LoVo (cell line): ENCODE data around the gene FKBP5.
"Not testable (repeated sequence)": the region's sequence is repeated elsewhere in the genome, so short reads cannot be mapped to it uniquely, and the experiment has no call there.

Source experiments
- DNase-seq: peaks from one replicate; pipeline ENCODE4 v3.0.0-alpha.2; 2016; ENCODE audit warnings: low spot score

The FKBP5 gene

DNA sequence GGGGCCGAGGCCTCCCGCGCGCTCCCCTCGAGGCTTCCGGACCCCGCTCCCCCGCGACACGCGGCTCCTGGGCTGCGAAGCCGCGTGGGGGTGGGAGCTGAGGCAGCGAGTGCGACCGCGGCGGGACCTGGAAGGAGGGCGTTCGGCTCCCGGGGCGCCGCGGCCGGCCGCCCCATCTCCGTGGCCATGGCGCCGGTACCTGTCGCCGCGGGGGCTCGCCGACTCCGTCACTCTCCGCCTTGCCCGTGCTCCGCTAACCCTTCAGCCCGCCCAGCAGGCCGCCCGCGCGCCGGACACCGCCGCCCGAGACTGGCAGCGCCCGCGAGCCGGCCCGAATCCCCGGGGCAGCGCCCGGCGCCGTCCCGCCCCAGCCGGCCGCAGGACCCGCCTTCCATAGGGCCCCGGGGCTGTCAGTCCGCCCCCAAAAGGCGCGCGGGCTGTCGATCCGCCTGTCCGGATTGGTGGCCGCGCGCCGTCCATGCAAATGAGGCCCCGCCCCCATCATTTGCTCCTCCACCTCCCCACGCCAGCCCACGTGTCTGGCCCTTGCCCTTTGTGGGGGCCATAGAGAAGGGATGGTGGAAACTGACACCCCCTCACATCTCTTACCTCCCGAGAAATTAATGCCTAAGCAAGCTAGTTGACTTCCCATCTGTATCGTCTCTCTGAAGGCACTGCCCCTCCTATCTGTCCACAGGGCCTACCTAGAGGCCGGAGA, at the start of gene FKBP5:
Gene FKBP5 (minus strand): TSS at position 311 of the 718 bp plus-strand sequence. CDS start 46,091 bp downstream, outside the sequence.
- DNase-seq, result peak; percentile 88

DNA sequence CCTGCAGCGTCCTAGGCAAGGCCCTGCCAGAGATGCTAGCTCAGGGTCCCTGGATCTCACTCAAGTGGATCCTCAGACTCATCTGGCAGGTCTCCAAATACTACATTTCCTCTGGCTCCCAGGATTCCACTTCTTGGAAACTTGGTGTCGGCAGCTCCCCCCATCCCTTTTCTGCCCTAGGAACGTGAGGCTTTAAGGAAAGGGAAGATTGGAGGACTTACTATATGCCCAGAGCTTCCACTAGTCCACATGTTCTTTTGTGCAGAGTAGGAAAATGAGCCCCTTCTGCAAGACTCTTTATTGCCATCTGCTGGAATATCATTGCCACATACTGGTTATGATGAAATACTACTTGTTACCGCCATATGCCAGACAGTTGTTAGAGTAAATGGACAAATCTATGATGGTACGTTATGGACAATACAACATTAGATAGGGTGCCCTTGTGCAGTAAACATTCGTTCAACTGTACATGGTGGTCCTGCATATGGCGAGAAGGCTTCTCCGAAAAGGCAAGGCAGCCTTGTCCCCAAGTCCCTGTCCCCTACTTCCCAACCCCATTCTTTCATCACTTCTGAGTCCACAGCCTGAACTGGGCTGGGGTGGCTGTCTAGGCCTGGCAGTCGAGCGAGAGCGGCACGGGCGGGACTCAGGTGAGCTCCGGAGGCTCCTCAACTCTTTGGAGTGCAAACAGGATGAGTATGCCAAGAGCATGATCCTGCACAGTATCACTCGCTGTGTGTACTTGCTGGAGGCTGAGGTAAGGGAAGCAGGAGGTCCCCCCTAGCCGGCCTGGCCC, 48.9 kb upstream of the FKBP5 start:
- DNase-seq, result peak; percentile 67

DNA sequence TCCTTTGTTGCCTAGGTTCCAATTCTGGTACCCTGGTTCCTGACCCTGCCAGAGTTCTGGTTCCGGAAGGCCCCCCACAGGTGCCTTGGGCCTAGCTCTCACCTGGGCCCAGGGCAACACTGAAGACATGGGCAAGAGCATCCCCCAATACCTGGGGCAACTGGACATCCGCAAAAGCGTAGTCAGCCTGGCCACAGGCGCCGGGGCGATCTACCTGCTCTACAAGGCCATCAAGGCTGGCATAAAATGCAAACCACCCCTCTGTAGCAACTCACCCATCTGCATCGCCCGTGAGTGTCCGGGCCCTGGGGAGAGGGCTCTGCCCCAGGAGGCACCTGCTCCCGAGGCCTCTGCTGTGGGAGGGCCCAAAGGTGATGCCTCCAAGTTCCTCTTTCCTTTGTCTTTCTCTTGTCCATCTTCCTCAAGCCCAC, 48.3 kb upstream of the FKBP5 start, which contains the start of gene ARMC12:
Gene ARMC12 (plus strand): TSS at position 51 of the 431 bp plus-strand sequence. CDS start 77 bp downstream, at position 128.
- no peak for DNase-seq

DNA sequence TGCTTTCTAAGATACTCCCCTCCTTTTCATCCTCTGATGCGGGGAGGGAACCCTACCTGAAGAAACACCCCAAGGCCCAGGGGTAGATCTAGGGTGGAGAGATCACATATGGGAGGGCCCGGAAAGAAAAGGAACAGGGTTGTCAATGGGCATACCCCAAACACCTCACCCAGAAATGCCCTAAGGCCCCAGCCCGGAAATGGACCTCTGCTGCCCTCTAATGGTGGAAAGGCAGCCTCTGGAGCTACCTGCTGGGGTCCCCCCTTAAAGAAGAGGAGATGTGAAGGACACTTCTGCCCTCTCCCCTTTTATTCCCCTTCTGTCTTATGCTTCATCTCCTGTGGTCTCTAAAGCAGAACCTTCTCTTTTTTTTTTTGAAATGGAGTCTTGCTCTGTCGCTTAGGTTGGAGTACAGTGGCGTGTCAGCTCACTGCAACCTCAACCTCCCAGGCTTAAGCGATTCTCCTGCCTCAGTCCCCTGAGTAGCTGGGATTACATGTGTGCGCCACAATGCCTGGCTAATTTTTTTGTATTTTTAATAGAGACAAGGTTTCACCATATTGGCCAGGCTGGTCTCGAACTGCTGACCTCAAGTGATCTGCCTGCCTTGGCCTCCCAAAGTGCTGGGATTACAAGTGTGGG, 47.7 kb upstream of the FKBP5 start:
- peak; percentile 49 for DNase-seq

DNA sequence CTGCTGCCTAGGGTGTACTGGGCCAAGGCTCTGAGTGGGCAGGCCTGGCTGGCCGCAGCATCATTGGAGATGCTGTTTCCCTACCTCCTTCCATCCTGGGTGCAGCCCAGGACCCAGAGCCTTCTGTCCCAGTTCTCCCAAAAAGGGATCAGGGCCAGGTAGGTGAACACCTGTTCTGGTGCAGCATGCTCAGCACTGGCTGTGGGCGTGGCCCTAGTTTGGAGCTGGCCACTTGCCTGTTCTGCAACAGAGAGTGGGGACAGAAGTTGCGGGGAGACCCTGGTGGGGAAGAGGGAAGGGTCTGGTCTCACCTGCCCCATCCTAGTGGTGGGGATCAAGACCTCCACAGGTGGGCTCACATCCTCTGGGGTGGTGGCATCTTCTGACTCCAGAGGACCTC, 46.7 kb upstream of the FKBP5 start:
- DNase-seq, result no peak

DNA sequence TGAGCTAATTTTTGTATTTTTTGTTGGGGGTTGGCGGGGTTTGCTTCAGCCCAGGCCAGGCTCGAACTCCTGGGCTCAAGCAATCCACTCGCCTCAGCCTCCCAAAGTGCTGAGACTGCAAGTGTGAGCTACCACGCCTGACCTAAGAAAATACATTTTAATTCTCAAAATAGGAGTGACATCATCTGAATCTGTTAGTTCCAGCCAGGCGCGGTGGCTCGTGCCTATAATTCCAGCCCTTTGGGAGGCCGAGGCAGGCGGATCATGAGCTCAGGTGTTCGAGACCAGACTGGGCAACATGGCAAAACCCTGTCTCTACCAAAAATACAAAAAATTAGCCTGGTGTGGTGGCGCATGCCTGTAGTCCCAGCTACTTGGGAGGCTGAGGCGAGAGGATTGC, 45.6 kb upstream of the FKBP5 start:
- not testable (repeated sequence) for DNase-seq

DNA sequence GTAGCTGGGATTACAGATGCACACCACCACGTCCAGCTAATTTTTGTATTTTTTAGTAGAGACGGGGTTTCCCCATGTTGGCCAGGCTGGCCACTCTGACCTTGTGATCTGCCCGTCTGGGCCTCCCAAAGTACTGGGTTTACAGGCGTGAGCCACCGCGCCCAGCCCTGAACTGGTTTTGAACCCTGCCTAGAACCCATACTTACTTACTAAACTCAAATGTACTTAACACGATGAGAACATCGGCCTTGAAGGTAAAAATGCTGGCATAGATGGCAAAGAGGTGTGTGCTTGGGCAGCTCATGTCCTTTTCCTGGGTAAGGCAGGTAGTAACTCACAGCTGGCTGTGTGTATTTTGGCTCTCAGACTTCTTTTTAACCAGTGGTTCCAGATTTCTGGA, 44.9 kb upstream of the FKBP5 start:
- no peak for DNase-seq

DNA sequence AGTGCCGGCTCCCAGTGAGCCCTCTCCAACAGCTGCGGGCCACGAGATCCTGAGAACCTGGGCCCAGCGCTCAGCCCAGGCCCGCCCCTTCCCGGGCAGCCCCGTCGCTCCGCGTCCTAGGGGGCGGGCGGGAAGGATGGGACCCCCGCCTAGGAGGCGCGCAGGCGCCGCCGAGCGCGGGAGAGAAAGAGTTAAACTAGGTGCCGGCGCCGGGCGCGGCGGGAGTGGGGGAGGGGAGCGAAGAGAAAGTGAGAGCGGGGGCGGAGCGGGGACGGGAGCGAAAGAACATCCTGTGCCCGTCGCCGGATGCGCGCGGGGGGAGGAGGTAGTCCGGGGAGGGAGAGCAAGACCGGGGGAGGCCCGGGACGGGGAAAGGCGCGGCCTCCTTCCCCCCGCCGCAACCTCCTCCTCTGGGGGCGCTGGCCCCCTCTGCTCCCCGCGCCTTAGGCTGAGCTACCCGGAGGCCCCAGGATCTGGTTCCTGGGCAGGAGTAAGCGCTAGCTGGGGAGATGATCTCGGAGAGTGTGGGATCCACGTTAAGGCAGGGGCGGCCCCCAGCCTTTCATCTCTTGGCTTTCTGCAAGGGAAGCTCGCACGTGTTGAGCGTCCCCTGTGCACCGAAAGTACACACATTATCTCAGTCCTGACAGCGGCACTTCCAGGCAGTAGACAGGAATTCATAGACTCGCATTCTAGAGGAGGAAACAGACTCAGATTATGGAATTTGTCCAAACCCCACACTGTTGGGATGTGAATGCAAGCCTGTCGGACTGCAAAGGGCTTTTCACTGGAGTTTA, 43.2 kb upstream of the FKBP5 start:
- peak; percentile 62 for DNase-seq

DNA sequence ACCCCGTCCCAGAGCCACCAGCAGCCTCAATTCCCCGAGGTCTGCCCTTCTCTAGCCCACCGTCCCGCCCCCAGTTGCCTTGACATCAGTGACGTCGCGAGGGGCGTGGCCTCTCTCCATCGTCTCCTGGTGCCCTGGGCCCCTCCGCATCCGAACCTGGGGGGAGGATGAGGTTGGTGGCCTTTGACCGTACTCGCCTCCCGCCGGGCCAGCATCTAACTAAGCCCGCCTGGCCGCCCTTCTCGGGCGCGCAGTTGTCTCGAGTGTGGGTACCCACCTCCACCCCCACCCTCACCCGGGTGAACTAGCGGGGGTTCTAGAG, 42.7 kb upstream of the FKBP5 start:
- peak; percentile 28 for DNase-seq

DNA sequence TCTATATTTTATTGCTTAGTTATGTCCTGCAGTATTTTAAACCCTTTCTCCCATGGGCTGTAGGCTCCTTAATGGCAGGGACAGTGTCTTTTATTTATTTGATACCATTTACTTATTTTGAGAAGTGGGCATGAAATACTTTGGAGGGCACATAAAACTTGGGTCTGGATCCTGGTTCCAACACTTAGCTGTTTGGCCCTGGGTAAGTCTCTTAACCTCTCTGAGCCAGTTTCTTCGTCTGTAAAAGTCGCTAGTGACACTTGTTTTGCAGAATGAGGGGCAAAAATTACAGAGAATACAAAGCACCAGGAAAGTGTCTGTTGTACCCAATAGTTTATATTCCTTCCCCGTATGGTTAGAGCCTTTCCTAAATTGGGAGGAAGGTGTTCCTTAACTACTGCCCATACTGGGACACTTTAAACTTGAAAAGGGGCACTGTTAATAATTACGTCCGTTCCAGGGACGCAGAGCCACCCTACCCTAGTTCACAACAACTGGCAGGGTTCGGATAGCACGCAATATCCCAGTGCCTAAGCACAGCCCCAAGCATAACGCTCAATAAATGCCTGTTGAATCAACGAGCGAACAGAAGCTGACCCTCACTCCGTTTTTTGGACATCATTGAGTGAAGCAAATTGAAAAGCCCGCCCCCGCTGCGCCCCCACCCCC, 42.2 kb upstream of the FKBP5 start:
- DNase-seq, result no peak

DNA sequence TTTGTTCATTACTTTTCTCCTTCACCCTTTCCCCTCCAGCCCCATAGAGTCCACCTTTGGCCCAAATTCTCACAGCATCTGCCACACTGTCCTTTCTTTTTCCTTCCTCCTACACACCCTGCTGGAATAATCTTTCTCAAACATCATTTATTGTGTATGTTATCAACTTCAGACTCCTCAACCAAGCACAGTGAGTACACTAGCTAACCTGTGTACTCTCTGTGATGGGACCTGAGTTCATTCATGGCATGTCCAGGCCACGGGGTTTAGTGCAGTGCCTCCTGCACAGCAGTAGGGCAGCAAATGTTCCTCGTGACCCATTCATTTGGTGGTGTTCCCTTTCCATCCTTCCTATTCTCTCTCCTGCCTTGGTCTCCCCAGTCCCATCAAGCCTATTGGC, 41.0 kb upstream of the FKBP5 start:
- no peak for DNase-seq

DNA sequence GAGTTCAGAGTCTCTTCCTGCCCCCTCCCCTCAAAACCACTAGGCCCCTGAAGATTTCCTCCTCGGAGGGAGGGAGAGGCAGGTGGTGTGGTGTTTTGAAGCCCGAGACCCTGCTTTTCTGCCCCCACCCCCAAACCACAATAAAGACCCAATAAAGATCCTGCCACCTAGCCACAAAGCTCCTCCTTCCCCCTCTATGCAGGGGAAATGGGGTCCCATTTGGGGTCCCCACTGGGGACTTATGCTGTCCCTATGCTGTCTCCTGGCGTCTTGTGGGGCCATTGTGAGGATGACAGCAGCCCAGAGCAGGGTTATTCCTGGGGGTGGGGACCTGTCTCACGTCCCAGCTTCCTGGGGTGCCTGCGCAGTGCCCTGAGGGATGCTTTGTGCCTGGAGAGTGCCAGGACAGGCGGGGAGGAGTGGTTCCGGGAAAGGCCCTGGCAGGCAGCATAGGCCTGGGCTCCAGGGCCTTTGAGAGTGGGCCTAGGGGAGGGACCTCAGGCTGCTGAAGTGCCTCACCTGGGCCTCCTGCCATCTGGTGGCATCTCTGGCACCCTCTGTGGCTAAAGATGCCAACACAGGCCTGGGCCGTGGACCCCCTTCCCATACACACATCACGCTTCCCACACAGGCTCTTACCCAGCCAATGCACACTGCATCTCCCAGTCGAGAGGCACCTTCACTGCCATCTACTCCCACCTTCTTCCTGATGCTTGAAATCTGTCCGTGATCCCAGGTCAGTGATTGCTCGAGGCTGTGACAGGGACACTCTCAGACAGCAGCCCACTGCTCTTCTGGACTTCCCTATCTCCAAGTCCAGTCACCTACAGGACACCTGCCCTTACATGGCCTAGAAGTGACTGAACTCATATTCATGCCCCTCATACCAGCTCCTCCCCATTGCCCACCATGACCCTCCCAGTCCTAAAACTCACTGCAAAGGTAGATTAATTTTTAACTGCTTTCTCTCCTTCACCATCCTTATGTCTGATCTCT, 40.3 kb upstream of the FKBP5 start:
- no peak for DNase-seq

DNA sequence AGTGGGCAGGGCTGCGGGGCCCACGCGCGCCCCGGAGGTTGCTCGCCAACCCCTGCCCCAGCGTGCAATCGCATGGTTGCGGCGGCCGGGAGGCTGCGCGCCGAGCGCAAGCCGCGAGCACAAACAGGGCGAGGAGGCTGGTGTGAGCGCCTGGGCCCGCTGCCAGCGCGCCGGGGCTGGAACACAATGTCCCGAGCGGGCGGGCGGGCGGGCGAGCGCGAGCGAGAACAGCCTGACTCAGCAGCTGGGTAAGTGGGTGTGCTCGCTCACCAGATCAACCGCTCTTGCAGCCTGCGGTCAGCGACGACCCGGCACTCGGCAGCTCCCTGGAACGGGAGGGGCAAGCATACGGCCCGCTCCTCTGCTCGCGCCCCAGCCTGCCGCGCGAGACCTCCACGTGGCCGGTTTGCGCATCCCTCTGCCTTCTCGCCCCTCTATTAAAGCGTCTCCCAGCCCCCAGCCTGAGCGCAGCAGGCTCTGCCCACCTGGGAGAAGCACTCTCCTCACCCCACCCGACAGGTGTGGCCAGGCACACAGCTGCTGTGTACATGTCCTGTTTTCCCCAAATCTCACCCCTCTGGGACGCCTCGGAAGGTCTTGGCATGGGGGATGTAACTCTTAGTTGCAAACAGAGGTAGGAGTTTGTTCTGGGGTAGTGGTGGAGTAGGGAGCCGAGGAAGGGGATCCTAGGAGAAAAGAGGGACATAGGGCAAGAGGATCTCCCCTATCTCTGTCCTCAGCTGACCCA, 39.4 kb upstream of the FKBP5 start:
- DNase-seq, result peak; percentile 33

DNA sequence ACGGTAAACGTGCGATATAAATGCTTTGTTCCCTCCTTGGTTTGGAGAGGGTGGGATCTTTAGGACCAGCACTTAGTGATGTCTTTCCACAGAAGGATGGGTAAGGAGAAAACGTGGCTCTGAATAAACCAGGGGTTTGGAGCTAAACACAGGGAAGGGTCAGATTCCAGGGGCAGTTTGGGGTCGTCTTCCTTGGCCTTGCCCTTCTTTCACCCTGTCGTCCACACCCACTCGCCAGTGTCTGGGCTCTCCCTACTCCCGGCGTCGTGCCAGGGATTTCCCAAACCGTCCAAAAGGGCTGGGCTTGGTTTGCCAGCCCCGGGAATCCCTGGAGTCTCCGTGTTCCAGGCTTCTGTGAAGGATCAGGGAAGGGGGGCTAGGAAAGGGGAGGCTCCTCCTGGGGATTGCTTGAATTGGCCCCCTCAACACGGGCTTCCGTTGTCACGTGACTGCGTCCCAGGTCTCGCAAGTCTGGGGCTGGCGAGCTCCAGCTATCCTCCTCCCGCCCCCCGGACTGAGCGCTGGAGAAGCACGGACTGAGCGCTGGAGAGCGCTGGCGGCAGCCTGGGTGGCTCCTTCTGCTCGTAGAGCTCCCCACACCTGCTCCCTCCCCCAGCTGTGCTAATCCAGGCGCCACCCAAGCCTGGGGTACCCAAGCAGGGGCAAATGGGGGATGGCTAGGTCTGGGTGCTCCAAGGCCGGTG, 38.7 kb upstream of the FKBP5 start:
- no peak for DNase-seq

DNA sequence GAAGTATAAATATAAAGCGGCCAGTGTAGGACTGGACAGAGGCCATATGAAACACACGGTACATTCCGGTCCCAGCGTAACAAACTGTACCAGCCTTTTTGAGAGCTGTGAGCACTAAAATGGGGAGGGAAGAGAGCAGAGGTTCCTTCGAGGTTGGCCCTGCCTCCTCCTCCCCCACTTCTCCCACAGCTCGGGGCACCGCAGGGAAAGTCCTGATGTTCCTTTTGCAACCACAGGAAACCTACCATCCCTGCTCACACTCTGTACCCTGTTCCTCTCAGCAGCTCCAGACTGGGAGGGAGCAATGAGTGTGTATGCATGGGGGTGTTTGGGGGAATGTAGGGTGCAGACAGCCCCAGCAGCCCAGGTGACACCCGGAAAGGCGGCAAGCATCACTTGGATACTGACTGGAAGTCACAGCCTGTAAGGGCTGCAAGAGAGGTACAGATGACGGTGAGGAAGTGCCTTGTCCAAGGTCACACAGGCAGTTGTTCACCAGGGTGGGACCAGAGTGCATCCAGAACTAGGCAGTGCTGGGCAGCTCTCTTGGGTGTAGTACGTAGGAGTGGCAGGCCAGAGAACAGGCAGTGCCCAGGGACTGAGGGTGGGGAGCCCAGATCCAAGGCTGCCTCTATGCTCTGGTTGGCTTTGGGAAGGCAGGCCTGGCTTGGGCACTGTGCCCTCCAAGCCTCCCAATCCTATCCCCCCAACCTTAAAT, 37.2 kb upstream of the FKBP5 start:
- DNase-seq, result no peak

DNA sequence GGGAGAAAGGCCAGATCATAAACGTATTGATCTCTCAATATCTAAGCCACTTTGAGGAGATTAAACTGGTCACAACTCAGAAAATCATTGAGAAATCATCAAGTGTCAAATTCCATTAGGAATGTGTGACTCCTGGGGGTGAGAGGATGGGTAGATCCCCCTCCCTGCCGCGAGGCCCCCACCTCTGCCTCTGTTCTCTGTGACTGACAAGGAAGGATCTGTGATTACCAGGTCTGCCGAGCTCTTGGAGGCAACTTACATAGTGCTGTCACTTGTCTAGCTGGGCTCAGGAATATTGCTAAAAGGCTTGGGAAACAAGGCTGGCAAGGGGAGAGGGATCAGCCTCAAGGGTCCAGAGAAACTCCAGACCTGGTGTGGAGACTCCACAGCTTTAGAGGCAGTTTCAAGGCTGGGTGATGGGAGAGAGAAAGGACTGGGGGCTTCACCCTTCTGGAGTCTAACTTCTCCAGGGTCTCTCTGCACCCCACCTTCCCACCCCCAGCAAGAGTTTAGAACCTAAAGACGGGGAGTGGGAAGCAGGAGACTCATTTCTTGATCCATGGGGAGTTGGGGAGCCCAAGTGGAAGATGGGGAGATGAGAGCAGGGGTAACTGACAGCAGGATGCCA, 36.5 kb upstream of the FKBP5 start:
- DNase-seq, result no peak

DNA sequence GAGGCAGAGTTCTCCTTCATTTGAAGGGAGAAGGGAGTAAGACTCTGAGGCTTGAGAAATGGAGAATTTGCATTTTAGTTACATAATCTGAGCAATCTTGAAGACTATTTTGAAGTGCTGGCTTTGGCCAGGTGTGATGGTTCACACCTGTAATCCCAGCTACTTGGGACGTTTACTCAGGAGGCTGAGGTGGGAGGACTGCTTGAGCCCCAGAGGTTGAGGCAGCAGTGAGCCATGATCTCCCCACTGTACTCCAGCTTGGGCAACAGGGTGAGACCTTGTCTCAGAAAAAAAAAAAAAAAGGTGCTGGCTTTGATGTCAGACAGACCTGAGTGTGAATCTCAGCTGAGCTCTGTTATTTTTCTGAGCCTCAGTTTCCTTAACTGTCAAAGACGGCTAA, 35.8 kb upstream of the FKBP5 start:
- DNase-seq, result no peak

DNA sequence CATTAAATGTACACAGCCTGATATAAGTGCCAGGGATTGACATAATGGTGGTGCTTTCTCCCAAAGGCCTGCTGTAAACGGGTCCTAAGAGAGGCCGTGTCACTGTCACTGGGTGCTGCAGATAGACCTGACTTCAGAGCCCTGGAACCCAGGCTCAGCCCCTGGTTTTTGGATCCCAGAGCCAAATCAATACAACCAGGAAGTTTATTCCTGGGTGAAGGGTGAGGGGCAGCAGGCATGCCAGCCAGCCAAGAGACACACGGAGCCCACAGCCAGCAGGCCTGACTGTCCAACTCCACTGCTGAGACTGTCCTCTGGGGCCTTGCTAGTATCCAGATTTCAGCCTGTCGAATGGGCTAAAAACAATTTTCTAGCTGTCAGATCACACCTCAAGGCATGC, 35.3 kb upstream of the FKBP5 start:
- no peak for DNase-seq
